Liver (tissue), 9 donors: ENCODE results near the gene NOL4L. TPM values are rescaled to one million over a fixed set of nuclear protein-coding genes. Genes with fewer than 3 reads are reported as not detected.

Source experiments
- DNase-seq: peaks from one replicate; pipeline ENCODE4 v3.0.0-alpha.2; 2017; ENCODE audit warnings: low spot score
- H3K27ac ChIP-seq, 2 donors: one replicate each; pipeline ENCODE4 v1.7.0; 2013; ENCODE audit warnings: inconsistent platforms in 2 of 2, low read length in 2 of 2, control low read depth in 1 of 2, low read depth in 1 of 2, mild to moderate bottlenecking in 1 of 2
- H3K27me3 ChIP-seq, 4 donors: one replicate each; pipeline versions ENCODE4 v1.6.1 to v1.7.0; 2013; ENCODE audit warnings: low read length in 3 of 4, inconsistent platforms in 1 of 4, mild to moderate bottlenecking in 1 of 4, moderate library complexity in 1 of 4; ENCODE audit not compliant: control insufficient read depth in 4 of 4, insufficient read depth in 4 of 4
- H3K36me3 ChIP-seq, 4 donors: one replicate each; pipeline versions ENCODE4 v1.6.1 to v1.7.0; 2013; ENCODE audit warnings: low read length in 3 of 4, mild to moderate bottlenecking in 3 of 4, low read depth in 1 of 4, moderate library complexity in 1 of 4; ENCODE audit not compliant: control insufficient read depth in 4 of 4, insufficient read depth in 3 of 4
- H3K4me1 ChIP-seq, 4 donors: one replicate each; pipeline versions ENCODE4 v1.6.1 to v1.7.0; 2013; ENCODE audit warnings: low read length in 3 of 4, mild to moderate bottlenecking in 3 of 4, moderate library complexity in 1 of 4; ENCODE audit not compliant: control insufficient read depth in 4 of 4, insufficient read depth in 4 of 4
- H3K4me3 ChIP-seq, 3 donors: one replicate each; pipeline versions ENCODE4 v1.6.1 to v1.7.0; 2013; ENCODE audit warnings: low read length in 3 of 3, control low read depth in 1 of 3, low read depth in 1 of 3, mild to moderate bottlenecking in 1 of 3
- H3K9ac ChIP-seq, 2 donors: one replicate each; pipeline ENCODE4 v1.7.0; 2013; ENCODE audit warnings: low read length in 2 of 2, mild to moderate bottlenecking in 2 of 2, moderate library complexity in 2 of 2, control low read depth in 1 of 2, low read depth in 1 of 2
- H3K9me3 ChIP-seq, 4 donors: one replicate each; pipeline versions ENCODE4 v1.6.1 to v1.7.0; 2013; ENCODE audit warnings: low read length in 3 of 4; ENCODE audit not compliant: control insufficient read depth in 4 of 4
- EGR1 ChIP-seq, 2 donors: IDR thresholded peaks; 2 replicates each; pipeline ENCODE4 v1.6.1; 2016 to 2018; ENCODE audit warnings: antibody characterized with exemption in 2 of 2, low read depth in 2 of 2
- FOXA1 ChIP-seq: IDR thresholded peaks from 2 replicates; pipeline ENCODE4 v1.6.1; 2016; ENCODE audit warnings: antibody characterized with exemption
- FOXA2 ChIP-seq: IDR thresholded peaks from 2 replicates; pipeline ENCODE4 v1.6.1; 2016; ENCODE audit warnings: antibody characterized with exemption
- GABPA ChIP-seq, 2 donors: IDR thresholded peaks in 1 of 2; conservative IDR thresholded peaks in 1 of 2; 2 replicates each; pipeline ENCODE4 v1.6.1; 2016; ENCODE audit warnings: antibody characterized with exemption in 2 of 2, mild to moderate bottlenecking in 1 of 2, moderate library complexity in 1 of 2
- HNF4A ChIP-seq, 2 donors: conservative IDR thresholded peaks; 2 replicates each; pipeline ENCODE4 v1.6.1; 2016; ENCODE audit warnings: antibody characterized with exemption in 2 of 2, mild to moderate bottlenecking in 2 of 2
- HNF4G ChIP-seq: IDR thresholded peaks from 2 replicates; pipeline ENCODE4 v1.6.1; 2016; ENCODE audit warnings: antibody characterized with exemption
- JUND ChIP-seq, 2 donors: IDR thresholded peaks; 2 replicates each; pipeline ENCODE4 v1.6.1; 2016; ENCODE audit warnings: antibody characterized with exemption in 2 of 2
- NR2F2 ChIP-seq: IDR thresholded peaks from 2 replicates; pipeline ENCODE4 v1.6.1; 2016; ENCODE audit warnings: antibody characterized with exemption
- RAD21 ChIP-seq, 2 donors: IDR thresholded peaks; 2 replicates each; pipeline ENCODE4 v1.6.1; 2016; ENCODE audit warnings: antibody characterized with exemption in 2 of 2, mild to moderate bottlenecking in 2 of 2
- RXRA ChIP-seq, 2 donors: IDR thresholded peaks; 2 replicates each; pipeline ENCODE4 v1.6.1; 2017 to 2018; ENCODE audit warnings: antibody characterized with exemption in 2 of 2, mild to moderate bottlenecking in 1 of 2
- SP1 ChIP-seq: IDR thresholded peaks from 2 replicates; pipeline ENCODE4 v1.6.1; 2018; ENCODE audit warnings: antibody characterized with exemption, mild to moderate bottlenecking
- TAF1 ChIP-seq: conservative IDR thresholded peaks from 2 replicates; pipeline ENCODE4 v1.6.1; 2016; ENCODE audit warnings: antibody characterized with exemption, mild to moderate bottlenecking
- YY1 ChIP-seq: IDR thresholded peaks from 2 replicates; pipeline ENCODE4 v1.6.1; 2016; ENCODE audit warnings: antibody characterized with exemption, mild to moderate bottlenecking
- WGBS: extraction: QIAGEN DNeasy Blood & Tissue Kit; methylation state at CpG from one replicate; pipeline ENCODE4 v1.1.7; 2013; 5-methylcytosine and 5-hydroxymethylcytosine counted together
- polyA plus RNA-seq, 2 donors: library from polyadenylated mRNA; stranded (reverse) in 1 of 2; unstranded in 1 of 2; fragments of 200-250 nt in 1 of 2; fragments of >200 nt in 1 of 2; fragmentation: Nextera tagmentation in 1 of 2; extraction: Ambion mirVana in 1 of 2; gene quantifications; one replicate each; pipeline versions ENCODE4 v1.2.1 to v1.2.3, GENCODE V29; 2013 to 2015
- total RNA-seq, 2 donors: library from RNA; depleted of rRNA; stranded (reverse); fragments of >200 nt; gene quantifications; one replicate each; pipeline ENCODE4 v1.2.3, GENCODE V29; 2014
- TF ChIP-seq, protein P1 (sequence below): fragments of 150-350 bp; IDR thresholded peaks from 2 replicates; pipeline ENCODE4 v1.5.1; 2017; ENCODE audit warnings: improper control_type of control experiment, low read depth, low read length; ENCODE audit not compliant: missing input control
- TF ChIP-seq, protein P2 (sequence below): IDR thresholded peaks from 2 replicates; pipeline ENCODE4 v1.6.1; 2016; ENCODE audit warnings: antibody characterized with exemption
- TF ChIP-seq, protein P3 (sequence below): IDR thresholded peaks from 2 replicates; pipeline ENCODE4 v1.6.1; 2016; ENCODE audit warnings: antibody characterized with exemption, mild to moderate bottlenecking
- TF ChIP-seq, protein P4 (sequence below): IDR thresholded peaks from 2 replicates; pipeline ENCODE4 v1.6.1; 2016; ENCODE audit warnings: antibody characterized with exemption
- TF ChIP-seq, protein P5 (sequence below): IDR thresholded peaks from 2 replicates; pipeline ENCODE4 v1.6.1; 2016; ENCODE audit warnings: antibody characterized with exemption
- donor health status: healthy.
- donor health status: healthy.
- donor health status: healthy.
- donor health status: healthy.
- donor health status: healthy.

Gene NOL4L
- total and polyA plus RNA-seq, 4 donors = 2.2 to 6.8 (median 4.3) TPM

DNA sequence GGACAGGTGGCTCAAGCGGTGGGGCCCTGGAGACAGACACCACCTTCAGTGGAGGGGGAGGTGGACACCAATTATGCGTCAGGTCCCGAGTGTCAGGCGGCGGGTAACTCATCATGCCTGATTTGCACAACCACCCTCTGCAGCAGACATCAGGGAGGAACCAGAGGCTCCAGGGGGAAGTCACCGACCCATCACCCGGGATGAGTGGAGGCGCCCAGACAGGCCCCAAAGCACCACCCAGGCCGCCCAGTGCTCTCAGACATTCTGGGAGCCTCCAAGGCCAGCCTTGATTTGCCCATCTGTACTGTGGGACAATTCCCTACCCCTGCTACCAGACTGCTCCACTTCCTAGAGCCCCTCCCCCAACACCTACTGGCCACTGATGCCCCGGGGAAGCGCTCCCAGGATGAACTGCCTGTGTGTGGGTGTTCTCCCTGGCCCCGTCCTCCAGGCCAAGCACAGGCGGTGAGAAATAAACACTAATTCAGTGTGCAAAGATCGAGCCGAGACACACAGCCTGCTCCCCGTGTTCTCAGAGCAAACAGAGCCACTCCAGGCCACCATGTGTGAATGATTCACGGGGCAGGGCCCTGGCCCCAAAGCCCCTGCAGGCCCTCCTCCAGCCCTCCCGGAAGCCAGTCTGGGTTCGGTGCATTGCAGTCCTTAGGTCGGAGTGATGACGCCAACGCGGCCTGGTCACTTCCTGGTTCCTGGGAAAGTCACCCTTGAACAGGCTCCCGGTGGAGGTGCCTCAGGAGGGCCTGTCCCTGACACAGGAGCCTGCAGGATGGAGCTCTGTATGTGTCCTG is 119.8 kb downstream of the NOL4L start:
- H3K36me3 ChIP-seq = no peaks in the 10 kb centered on the region
- no peak overlapping the region for H3K4me3 ChIP-seq
- H3K27ac ChIP-seq = peak overlapping the region; percentile 84 to 89
- 47% methylated on average over 24 of the region's 24 CpGs for WGBS
- peak; percentile 34 to 69 for TF ChIP-seq HNF4A (conservative IDR thresholded peaks at IDR 0.05)
- TF ChIP-seq FOXA1 = peak; percentile 10
- peak in 1 of 2 donors; percentile 62 for TF ChIP-seq JUND (IDR thresholded peaks at IDR 0.05)
- TF ChIP-seq, protein P1, sequence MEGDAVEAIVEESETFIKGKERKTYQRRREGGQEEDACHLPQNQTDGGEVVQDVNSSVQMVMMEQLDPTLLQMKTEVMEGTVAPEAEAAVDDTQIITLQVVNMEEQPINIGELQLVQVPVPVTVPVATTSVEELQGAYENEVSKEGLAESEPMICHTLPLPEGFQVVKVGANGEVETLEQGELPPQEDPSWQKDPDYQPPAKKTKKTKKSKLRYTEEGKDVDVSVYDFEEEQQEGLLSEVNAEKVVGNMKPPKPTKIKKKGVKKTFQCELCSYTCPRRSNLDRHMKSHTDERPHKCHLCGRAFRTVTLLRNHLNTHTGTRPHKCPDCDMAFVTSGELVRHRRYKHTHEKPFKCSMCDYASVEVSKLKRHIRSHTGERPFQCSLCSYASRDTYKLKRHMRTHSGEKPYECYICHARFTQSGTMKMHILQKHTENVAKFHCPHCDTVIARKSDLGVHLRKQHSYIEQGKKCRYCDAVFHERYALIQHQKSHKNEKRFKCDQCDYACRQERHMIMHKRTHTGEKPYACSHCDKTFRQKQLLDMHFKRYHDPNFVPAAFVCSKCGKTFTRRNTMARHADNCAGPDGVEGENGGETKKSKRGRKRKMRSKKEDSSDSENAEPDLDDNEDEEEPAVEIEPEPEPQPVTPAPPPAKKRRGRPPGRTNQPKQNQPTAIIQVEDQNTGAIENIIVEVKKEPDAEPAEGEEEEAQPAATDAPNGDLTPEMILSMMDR = no peak
- TF ChIP-seq, protein P2, sequence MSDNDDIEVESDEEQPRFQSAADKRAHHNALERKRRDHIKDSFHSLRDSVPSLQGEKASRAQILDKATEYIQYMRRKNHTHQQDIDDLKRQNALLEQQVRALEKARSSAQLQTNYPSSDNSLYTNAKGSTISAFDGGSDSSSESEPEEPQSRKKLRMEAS = no peak
- TF ChIP-seq FOXA2 = no peak
- TF ChIP-seq GABPA (IDR thresholded peaks at IDR 0.05 in 1 of 2, conservative IDR thresholded peaks at IDR 0.05 in 1 of 2) = peak in 1 of 2 donors; percentile 79
- TF ChIP-seq, protein P3, sequence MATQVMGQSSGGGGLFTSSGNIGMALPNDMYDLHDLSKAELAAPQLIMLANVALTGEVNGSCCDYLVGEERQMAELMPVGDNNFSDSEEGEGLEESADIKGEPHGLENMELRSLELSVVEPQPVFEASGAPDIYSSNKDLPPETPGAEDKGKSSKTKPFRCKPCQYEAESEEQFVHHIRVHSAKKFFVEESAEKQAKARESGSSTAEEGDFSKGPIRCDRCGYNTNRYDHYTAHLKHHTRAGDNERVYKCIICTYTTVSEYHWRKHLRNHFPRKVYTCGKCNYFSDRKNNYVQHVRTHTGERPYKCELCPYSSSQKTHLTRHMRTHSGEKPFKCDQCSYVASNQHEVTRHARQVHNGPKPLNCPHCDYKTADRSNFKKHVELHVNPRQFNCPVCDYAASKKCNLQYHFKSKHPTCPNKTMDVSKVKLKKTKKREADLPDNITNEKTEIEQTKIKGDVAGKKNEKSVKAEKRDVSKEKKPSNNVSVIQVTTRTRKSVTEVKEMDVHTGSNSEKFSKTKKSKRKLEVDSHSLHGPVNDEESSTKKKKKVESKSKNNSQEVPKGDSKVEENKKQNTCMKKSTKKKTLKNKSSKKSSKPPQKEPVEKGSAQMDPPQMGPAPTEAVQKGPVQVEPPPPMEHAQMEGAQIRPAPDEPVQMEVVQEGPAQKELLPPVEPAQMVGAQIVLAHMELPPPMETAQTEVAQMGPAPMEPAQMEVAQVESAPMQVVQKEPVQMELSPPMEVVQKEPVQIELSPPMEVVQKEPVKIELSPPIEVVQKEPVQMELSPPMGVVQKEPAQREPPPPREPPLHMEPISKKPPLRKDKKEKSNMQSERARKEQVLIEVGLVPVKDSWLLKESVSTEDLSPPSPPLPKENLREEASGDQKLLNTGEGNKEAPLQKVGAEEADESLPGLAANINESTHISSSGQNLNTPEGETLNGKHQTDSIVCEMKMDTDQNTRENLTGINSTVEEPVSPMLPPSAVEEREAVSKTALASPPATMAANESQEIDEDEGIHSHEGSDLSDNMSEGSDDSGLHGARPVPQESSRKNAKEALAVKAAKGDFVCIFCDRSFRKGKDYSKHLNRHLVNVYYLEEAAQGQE = no peak
- TF ChIP-seq YY1 = peak; percentile 30
- TF ChIP-seq, protein P4, sequence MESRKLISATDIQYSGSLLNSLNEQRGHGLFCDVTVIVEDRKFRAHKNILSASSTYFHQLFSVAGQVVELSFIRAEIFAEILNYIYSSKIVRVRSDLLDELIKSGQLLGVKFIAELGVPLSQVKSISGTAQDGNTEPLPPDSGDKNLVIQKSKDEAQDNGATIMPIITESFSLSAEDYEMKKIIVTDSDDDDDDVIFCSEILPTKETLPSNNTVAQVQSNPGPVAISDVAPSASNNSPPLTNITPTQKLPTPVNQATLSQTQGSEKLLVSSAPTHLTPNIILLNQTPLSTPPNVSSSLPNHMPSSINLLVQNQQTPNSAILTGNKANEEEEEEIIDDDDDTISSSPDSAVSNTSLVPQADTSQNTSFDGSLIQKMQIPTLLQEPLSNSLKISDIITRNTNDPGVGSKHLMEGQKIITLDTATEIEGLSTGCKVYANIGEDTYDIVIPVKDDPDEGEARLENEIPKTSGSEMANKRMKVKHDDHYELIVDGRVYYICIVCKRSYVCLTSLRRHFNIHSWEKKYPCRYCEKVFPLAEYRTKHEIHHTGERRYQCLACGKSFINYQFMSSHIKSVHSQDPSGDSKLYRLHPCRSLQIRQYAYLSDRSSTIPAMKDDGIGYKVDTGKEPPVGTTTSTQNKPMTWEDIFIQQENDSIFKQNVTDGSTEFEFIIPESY = no peak
- peak; percentile 54 for TF ChIP-seq SP1
- peak; percentile 77 for TF ChIP-seq NR2F2
- TF ChIP-seq HNF4G = no peak
- TF ChIP-seq EGR1 (IDR thresholded peaks at IDR 0.05; ENCODE audit: low read depth in 2 of 2) = no peak
- peak in 1 of 2 donors; percentile 15 for TF ChIP-seq RAD21 (IDR thresholded peaks at IDR 0.05)
- TF ChIP-seq, protein P5, sequence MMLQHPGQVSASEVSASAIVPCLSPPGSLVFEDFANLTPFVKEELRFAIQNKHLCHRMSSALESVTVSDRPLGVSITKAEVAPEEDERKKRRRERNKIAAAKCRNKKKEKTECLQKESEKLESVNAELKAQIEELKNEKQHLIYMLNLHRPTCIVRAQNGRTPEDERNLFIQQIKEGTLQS = no peak
- TF ChIP-seq RXRA (IDR thresholded peaks at IDR 0.05) = peak; percentile 63 to 80
- no peak for TF ChIP-seq TAF1
- peaks cover 20 to 34% (median 30%) of the 10 kb centered on the region in 4 donors for H3K4me1 ChIP-seq
- H3K9me3 ChIP-seq = no peaks in the 10 kb centered on the region
- H3K9ac ChIP-seq = no peak overlapping the region
- no peaks in the 10 kb centered on the region for H3K27me3 ChIP-seq
- peak; percentile 55 for DNase-seq
